KOPT-K1 (cell line): ENCODE measurements around the gene DENND4C.
"Not testable (repeated sequence)": the region's sequence is repeated elsewhere in the genome, so short reads cannot be mapped to it uniquely, and the experiment has no call there.

ENCODE experiments used
- H3K27ac ChIP-seq: fragments of 200-600 bp; sonication (generic); 2 replicates; pipeline ENCODE4 v1.5.1; 2016; ENCODE audit warnings: antibody characterized with exemption, mild to moderate bottlenecking, low read depth, low read length; ENCODE audit not compliant: poor library complexity, severe bottlenecking
- H3K36me3 ChIP-seq: fragments of 200-600 bp; sonication (generic); 2 replicates; pipeline ENCODE4 v1.5.1; 2017; ENCODE audit warnings: antibody characterized with exemption, mild to moderate bottlenecking, low read length, moderate library complexity; ENCODE audit not compliant: insufficient read depth
- H3K9me3 ChIP-seq: fragments of 200-600 bp; sonication (generic); 2 replicates; pipeline ENCODE4 v1.5.1; 2017; ENCODE audit warnings: antibody characterized with exemption, low read length, mild to moderate bottlenecking; ENCODE audit not compliant: insufficient read depth, poor library complexity, severe bottlenecking

Gene DENND4C

GRCh38 chr9:19386502-19387044 lies 156.1 kb downstream of the DENND4C start:
- H3K27ac ChIP-seq = no peak overlapping the region
- no peaks in the 10 kb centered on the region for H3K9me3 ChIP-seq
- H3K36me3 ChIP-seq = no peaks in the 10 kb centered on the region

- Histone ChIP-seq H3K36me3 (no peaks in the 10 kb centered on the region), H3K27ac (no peak overlapping the region), H3K9me3 (no peaks in the 10 kb centered on the region)
Observed at GRCh38 chr9:19387317-19387716, 156.8 kb downstream of the DENND4C start.

DNA sequence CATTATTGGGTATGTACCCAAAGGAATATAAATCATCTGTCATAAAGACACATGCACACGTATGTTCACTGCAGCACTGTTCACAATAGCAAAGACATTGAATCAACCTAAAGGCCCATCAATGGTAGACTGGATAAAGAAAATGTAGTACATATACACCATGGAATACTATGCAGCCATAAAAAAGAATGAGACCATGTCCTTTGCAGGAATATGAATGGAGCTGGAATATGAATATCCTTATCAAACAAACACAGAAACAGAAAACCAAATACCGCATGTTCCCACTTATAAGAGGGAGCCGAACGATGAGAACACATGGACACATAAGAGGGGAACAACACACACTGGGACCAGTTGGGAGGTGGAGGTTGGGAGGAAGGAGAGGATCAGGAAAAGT lies 159.0 kb downstream of the DENND4C start:
- H3K36me3 ChIP-seq, H3K27ac ChIP-seq, H3K9me3 ChIP-seq: not testable (repeated sequence)

GRCh38 chr9:19397845-19398244 lies 167.4 kb downstream of the DENND4C start:
- Histone ChIP-seq H3K27ac (no peak overlapping the region), H3K36me3 (no peaks in the 10 kb centered on the region)

DNA sequence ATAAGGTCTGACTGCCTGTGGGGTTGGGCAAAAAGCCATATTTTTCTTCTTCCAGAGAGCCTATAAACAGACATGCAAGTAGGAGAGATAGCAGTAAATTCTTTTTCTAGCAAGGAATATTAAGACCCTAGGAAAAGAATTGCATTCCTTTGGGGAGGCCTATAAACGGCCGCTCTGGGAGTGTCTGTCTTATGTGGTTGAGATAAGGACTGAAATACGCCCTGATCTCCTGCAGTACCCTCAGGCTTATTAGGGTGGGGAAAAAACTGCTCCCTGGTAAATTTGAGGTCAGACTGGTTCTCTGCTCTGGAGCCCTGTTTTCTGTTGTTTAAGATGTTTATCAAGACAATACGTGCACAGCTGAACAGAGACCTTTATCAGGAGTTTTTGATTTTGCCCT lies 172.7 kb downstream of the DENND4C start:
- not testable (repeated sequence) for H3K27ac ChIP-seq, H3K36me3 ChIP-seq
- peaks cover 24% of the 10 kb centered on the region for H3K9me3 ChIP-seq

More at GRCh38 chr9:19397845-19398244, 167.4 kb downstream of the DENND4C start:
- peaks cover 14% of the 10 kb centered on the region for H3K9me3 ChIP-seq

GRCh38 chr9:19404283-19405075 lies 174.0 kb downstream of the DENND4C start:
- Histone ChIP-seq H3K9me3 (peaks cover 24% of the 10 kb centered on the region), H3K27ac (no peak overlapping the region)

GRCh38 chr9:19405771-19406170 lies 175.3 kb downstream of the DENND4C start:
- Histone ChIP-seq H3K36me3 (no peaks in the 10 kb centered on the region), H3K9me3 (peaks cover 24% of the 10 kb centered on the region), H3K27ac (no peak overlapping the region)

More at GRCh38 chr9:19404283-19405075, 174.0 kb downstream of the DENND4C start:
- no peaks in the 10 kb centered on the region for H3K36me3 ChIP-seq

GRCh38 chr9:19408316-19408692 lies 177.8 kb downstream of the DENND4C start:
- Histone ChIP-seq H3K9me3 (peaks cover 8% of the 10 kb centered on the region), H3K27ac (no peak overlapping the region), H3K36me3 (no peaks in the 10 kb centered on the region)

DNA sequence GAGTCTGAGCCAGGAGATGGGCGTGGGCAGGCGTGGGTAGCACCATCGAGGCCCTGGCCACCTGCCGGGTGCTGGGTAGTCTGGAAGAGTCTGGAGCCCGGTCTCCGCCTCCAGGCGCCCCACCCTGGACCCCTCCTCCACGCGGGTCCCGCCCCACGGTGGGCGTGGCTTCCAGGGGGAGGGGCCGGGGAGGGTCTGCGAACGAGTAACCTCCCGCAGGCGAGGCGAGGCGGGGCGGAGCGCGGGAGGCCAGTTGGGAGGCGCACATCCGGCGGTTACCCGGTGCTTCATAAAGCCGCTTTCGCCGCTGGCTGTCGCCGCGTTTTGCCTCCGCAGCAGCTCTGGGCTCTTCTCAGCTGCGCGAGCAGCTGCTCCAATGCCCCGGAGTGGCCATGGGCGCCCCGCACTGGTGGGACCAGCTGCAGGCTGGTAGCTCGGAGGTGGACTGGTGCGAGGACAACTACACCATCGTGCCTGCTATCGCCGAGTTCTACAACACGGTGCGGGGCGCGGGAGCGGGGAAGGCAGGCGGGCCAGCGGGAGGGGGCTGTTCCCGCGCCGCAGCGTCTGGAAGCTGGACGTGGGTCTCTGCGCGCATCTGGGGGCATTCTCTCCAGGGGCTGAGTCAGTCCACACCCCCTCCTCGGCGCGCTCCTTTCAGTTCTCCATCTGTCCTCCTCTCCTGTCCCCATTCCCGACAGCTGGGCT lies 178.4 kb downstream of the DENND4C start, which contains the start of gene ACER2:
Gene ACER2, plus strand, starts transcription at position 317 of the 708 bp plus-strand sequence. Its CDS starts 76 bp downstream, at position 393.
- H3K9me3 ChIP-seq = peaks cover 3% of the 10 kb centered on the region
- peak within 1 kb of the TSS; percentile 71 for H3K27ac ChIP-seq
- no peaks in the 10 kb centered on the region for H3K36me3 ChIP-seq

DNA sequence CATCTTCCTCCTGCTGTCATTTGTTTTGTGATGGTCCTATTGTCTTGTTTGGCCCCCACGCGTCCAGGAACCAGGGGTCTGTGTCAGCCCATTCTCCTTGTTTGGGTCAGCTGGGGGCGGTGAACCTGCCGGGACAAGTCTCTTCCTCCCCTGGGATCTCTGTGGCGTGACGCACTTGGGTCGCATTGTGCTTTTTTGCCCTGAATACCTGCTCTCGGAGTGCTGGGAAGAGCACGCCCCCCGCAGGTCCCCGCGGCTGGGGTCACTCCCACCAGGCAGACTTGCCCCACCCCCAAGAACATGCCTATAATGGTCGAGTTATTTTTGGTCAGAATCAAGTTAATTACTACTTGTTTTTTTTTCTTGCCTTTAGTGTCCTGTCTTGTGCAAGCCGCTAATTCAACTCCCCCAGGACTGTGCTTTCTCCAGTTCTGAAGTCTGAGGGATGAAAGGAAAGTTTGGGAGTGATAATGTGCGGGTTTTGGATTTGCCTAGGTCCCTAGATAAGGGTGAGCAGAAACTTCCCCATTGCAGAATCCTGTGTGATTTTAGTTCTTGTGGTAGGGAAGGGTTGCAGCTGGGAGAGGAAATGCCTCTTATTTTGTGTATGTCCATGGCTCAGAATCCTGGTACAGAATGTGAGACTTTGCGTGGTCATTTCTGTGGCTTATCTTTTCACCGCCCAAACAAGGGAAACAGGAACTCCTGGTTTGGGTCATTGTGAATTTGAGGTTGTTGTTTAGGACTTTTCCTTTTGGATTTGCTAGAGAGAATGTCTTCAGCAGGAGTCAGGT lies 179.1 kb downstream of the DENND4C start:
- Histone ChIP-seq H3K36me3 (no peaks in the 10 kb centered on the region), H3K9me3 (no peaks in the 10 kb centered on the region), H3K27ac (peak overlapping the region; percentile 71)

- H3K36me3 ChIP-seq = no peaks in the 10 kb centered on the region
- H3K27ac ChIP-seq = no peak overlapping the region
- no peaks in the 10 kb centered on the region for H3K9me3 ChIP-seq
Observed at GRCh38 chr9:19410195-19410503, 179.7 kb downstream of the DENND4C start.

- Histone ChIP-seq H3K27ac (no peak overlapping the region), H3K36me3 (no peaks in the 10 kb centered on the region), H3K9me3 (no peaks in the 10 kb centered on the region)
Observed at GRCh38 chr9:19410594-19410993, 180.1 kb downstream of the DENND4C start.

DNA sequence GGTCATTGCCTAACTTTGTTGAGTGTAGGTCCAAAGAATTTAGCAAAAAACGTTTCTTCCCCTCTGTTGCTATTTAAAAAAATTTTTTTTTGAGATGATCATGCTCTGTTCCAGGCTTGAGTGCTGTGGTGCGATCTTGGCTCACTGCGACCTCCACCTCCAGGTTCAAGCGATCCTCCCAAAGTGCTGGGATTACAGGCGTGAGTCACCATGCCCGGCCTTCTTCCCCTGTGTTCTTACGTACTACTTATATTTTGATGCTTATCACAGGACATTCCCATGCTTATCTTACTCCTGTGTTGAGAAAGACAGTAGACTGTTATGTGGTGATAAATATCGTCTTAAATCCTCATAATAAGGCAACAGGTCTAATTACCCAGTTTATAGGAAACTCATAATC lies 180.8 kb downstream of the DENND4C start:
- H3K9me3 ChIP-seq = no peaks in the 10 kb centered on the region
- no peaks in the 10 kb centered on the region for H3K36me3 ChIP-seq
- no peak overlapping the region for H3K27ac ChIP-seq

DNA sequence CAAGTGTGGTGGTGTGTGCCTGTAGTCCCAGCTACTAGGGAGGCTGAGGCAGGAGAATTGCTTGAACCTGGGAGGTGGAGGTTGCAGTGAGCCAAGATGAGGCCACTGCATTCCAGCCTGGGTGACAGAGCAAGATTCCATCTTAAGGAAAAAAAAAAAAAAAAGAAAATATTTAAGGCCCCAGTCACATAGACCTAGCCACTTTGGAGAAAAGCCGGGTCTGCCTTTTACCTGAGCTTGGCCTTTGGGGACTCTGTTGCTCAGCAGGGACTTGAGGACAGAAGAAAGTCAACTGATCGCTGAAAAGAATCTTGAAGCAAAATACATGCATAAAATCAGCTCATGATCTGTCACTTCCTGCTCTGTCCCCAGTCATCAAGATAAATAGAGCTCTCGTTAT lies 183.0 kb downstream of the DENND4C start:
- H3K36me3 ChIP-seq, H3K9me3 ChIP-seq, H3K27ac ChIP-seq: not testable (repeated sequence)

DNA sequence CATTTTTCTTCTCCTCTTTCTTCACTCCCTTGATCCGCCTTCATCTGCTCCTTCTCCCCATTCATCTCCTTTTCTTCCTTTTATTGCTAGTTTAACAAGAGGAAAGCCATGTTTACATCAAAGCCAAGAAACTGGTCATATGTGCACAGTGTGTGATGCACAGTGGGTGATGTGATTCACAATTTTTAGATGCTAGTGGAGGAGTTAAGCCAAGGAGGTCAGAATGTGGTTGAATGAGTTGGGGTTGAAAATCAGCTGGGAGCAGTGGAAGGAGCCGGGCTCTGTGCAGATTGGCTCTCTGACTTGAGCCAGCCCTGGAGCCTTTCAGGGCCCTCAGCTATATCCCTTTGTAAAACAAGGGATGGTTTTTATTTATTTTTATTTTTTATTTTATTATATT lies 185.7 kb downstream of the DENND4C start:
- H3K36me3 ChIP-seq = no peaks in the 10 kb centered on the region
- no peak overlapping the region for H3K27ac ChIP-seq

More for the DNA sequence above, 185.7 kb downstream of the DENND4C start:
- no peaks in the 10 kb centered on the region for H3K9me3 ChIP-seq
